GM21737 (cell line): ENCODE data around the gene AHCYL2.

ENCODE experiments used
- ATAC-seq: cut with Tn5 transposase; IDR thresholded peaks from one replicate; pipeline ENCODE4 v1.9.1; 2021; ENCODE audit warnings: mild to moderate bottlenecking, moderate library complexity; ENCODE audit not compliant: unreplicated experiment

The AHCYL2 gene

DNA sequence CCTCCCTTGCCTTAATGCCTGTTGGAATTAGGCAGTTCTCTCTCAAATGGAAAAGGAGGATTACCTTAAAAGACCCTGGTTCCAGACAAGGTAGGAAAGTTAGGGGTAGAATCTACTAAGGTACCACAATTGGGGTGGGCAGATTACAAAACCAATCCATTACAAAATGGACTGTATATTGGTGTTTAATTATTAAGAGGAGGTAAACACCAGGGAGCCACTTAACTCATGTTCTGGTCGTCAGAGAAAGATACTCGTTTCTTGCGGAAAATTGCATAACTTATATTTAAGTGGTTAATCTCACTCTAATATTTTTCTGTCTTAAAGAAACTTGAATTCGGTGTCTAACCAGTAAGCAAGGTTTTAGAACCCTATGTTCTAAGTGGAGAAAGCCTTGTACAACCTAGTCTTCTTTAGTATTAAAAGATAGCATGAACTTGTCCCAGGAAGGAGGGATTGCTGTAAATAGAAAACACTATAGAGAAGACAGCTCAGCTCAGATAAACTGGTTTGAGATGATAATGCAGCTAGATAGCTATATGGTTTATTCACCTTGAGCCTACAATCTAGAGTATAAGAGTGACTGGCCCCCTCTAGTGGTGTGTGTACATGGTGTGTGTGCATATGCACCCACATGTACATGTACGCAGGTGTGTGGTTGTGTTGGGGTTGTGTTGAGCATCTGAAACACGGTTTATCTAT lies 151.4 kb downstream of the AHCYL2 start:
- ATAC-seq, result peak; percentile 61

- ATAC-seq, result peak; percentile 53
Measured at GRCh38 chr7:129376778-129377700, 152.2 kb downstream of the AHCYL2 start.

DNA sequence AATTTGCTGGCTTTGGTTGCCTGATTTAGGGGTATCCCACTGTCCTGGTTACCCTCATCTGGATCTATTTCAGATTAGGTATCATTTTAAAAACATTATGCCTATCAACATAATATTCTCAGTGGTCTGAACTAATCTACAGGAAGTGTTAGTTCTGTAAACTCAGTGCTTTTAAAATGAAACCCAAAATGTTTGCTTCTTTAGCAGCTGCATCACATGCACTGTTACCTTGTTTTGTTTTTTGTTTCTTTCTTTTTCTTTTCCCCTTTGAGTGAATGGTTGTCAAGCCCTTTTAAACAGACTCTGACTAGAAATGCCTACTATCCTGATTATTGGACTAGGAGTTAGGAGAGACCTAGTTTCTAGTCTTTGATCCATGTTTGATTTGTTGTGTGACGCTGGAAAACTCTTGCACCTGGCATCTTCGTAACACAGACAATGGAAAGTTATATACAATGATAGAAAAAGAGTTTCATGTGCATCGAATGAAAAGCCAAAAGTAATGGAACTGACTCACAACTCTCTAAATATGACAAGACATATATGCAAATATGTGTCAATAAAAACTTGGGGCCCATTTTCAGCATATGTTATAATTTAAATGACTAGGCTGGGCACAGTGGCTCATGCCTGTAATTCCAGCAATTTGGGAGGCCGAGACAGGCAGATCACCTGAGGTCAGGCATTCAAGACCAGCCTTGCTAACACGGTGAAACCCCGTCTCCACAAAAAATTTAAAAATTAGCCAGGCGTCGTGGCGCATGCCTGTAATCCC lies 157.1 kb downstream of the AHCYL2 start:
- no peak for ATAC-seq

GRCh38 chr7:129383542-129384132 lies 158.8 kb downstream of the AHCYL2 start:
- ATAC-seq, result no peak

- no peak for ATAC-seq
Measured at GRCh38 chr7:129385116-129385515, 160.3 kb downstream of the AHCYL2 start.

DNA sequence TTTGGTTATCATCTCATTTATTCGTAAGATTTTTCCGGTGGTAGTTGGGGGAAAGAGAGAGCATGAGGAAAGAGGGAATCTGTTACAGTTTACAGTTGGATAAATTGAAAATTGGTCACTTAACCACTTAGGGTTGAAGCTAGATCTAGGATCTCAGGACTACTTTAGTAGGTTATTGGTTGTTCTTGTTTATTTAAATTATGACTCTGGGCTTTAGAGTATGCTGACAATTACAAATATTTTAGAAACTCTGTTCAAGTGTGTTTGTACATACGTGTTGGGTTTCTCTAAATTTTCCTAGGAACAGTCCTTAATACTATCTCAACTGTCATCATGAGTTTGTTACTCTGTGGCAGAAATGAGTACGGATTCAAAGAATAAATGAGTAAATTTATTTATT lies 160.8 kb downstream of the AHCYL2 start:
- no peak for ATAC-seq

DNA sequence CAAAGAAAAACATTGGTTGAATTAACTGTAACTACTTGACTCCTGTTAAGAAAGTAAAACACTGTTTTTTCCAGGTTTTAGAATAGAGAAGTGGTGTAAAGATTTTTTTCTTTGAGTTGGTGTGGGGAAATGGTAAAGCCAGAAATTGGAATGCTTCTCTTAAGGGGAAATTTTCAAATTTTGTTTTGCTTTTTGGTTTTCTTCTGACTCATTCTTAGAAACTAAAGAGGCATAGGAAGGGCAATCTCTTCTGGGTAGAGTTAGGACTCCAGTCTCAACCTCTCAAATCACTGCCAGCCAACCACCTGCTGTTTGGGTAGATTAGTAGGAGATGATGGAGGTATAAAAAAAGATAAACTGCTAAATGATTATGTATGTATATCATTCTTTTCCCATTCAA lies 161.7 kb downstream of the AHCYL2 start:
- no peak for ATAC-seq

DNA sequence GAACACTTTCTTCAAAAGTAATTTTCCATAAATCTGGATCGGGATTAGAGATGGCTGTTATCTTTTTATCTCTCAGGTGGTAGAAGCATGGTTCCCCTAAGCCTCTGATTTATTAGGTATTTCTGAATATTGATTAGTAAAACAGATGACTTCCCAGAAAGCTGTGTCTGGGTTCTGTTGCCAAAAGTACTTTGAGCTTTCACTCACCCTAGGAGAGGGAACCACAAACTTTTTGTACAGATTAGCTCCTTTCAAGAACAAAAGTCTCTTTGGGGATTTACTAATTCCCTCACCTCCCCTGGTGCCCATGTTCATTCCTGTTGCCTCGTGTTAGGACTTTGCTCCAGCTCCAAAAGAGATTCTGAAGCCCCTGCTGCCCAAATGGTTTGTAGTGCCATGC lies 162.7 kb downstream of the AHCYL2 start:
- no peak for ATAC-seq

GRCh38 chr7:129388333-129389098 lies 163.7 kb downstream of the AHCYL2 start:
- no peak for ATAC-seq

DNA sequence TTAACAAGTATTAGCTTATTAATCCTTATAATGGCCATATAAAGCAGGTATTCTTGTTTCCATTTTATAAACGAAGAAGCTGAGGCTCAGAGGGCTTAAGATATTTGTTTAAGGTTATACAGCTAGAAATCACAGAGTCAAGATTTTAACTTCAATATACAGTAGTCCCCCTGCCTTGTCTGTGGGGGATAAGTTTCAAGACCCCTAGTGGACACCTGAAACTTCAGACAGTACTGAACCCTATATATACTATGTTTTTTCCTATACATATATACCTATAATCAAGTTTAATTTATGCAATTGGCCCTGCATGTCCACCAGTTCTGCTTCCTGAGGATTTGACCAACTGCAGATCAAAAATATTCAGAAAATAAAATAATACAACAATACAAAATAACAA lies 165.0 kb downstream of the AHCYL2 start:
- no peak for ATAC-seq

- no peak for ATAC-seq
Measured at GRCh38 chr7:129390314-129390713, 165.5 kb downstream of the AHCYL2 start.

- ATAC-seq, result no peak
Measured at GRCh38 chr7:129391546-129392171, 166.8 kb downstream of the AHCYL2 start.

- ATAC-seq, result no peak
Measured at GRCh38 chr7:129393255-129393654, 168.4 kb downstream of the AHCYL2 start.

DNA sequence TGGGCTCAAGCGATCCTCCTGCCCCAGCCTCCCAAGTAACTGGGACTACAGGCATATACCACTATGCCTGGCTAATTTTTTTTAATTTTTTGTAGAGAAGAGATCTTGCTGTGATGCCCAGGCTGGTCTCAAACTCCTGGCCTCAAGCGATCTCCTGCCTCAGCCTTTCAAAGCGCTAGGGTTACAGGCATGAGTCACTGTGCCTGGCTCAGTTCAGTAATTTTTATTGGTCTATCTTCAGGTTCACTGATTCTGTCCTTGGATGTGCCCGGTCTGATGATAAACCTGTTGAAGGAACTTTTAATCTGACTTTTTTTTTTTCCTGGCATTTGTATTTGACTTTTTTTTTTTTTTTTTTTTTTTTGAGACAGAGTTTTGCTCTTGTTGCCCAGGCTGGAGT lies 169.3 kb downstream of the AHCYL2 start:
- ATAC-seq, result no peak

DNA sequence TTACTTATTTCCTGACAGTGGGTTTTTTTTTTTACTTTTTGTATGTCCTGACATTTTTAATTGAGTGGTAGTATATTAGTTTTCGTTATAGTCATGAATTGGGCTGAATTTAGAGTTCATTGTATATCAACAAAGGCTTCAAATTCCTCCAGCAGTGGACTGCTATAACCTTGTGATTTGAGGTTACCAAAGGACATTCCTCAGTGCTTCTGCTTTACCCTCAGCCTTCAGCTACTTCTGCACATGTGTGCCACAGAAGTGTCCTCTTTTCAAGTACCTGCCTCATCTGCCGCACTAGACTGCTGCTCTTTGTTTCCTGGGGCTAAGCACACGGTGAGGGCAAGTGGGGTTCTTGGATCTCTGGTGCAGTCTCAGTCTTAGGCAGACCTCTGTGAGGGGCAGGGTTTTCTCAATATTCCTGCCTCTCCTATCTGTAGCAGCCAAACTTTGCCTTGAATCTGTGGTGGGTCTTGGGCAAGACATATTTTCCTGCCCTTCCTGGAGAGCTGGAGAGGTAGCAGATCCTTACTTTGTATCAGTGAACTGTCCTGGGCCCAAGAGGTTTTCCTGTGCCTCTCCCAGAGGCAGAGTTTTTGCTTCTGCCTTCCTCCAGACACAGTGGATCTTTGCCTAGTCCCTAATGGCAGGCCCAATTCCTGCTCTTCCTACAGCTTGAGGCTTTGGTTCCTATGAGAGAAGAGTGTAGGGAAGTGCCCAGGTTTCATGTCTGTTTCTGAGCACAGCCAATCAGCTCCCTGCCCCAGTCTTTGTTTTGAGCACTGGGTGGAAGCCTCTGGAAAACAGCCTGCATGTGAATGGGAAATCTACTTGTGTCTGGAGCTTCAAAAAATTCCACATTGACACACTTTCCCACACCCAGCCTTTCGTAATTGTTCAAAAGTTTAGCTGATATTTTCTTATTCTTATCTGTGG lies 170.4 kb downstream of the AHCYL2 start:
- ATAC-seq, result no peak

DNA sequence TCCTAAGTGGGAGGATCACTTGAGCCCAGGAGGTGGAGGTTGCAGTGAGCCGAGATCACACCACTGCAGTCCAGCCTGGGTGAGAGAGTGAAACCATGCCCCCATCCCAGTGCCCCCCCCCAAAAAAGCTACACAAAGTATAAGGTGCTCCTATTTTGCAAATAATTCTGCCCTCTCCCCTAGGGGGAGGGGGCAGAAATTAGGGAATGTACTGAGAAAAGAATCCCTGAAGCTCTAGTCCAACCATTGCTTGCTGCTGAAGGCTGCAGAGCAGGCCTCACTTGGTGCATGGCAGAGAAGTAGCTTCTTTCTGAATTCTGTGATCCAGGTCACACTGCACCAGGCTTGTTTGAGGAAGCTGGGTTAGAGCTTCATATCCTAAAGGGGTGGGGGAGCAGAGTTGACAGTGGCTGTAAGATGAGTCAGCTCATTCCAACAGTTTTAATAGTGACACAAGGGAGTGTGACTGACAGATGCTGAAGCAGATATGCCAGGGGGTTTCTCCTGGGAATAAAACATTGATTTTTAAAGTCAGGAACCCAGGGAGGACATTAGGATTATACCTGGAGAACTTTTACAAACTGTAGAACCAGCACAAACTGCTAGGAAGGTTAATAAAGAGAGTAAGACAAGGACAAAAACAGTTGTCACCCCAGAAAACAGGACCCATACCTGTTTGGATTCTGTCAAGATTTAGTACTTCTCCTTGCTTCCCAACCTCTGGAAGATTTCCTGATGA lies 176.6 kb downstream of the AHCYL2 start:
- no peak for ATAC-seq

DNA sequence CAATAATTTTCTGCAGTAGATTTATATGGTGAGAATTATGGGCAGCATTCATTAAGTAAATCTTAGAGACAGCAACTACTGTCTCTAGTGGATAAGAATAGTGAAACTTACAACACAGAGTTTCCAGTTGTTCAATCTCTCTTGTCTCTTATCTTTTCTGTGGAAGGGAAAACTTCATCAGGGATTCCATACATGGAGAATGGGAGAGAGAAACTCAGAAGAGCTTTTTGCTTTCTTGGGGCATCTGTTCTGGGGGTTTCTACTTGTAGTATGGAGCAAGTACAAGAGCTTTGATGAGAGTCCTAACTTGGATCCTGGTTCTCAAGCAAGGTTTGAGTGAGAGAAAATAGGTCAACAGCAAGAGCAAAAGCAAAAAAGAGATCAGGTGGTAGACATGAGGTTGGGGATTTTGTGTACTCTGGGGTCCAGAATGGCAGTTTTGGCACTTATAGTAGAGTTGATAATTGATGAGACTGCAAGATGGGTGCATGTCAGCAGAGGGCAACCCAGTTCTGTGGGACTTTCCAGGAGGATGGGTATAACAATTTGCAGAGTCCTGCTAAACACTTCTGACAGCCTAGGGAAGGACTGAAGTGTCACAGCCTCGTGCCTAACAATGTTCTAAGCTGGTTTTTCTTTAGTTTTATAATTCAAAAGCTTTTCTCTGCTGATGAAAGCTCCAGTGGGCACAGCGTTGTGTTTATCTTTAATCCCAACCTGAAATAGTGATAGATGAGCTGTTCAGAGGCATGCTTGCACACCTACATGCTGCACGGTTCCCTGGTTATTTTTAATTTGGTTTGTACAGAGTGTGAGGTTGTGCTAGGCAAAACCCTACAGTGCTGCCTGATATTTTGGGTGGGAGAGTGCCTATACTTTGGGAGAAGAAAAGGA lies 177.4 kb downstream of the AHCYL2 start:
- ATAC-seq, result no peak
